CD4-positive, alpha-beta T cell treated with Interleukin-6 at 100 ng/mL for 8 hours (primary cell): Measurements from ENCODE around the gene SLC38A3.
"Not testable (repeated sequence)": the region's sequence is repeated elsewhere in the genome, so short reads cannot be mapped to it uniquely, and the experiment has no call there.

Source experiments
- DNase-seq: peaks from one replicate; pipeline ENCODE4 v3.0.0-alpha.2; 2020; ENCODE audit warnings: mixed read lengths, low spot score

Gene SLC38A3

GRCh38 chr3:50211930-50212329, 6.9 kb downstream of the SLC38A3 start:
- DNase-seq, result no peak

DNA sequence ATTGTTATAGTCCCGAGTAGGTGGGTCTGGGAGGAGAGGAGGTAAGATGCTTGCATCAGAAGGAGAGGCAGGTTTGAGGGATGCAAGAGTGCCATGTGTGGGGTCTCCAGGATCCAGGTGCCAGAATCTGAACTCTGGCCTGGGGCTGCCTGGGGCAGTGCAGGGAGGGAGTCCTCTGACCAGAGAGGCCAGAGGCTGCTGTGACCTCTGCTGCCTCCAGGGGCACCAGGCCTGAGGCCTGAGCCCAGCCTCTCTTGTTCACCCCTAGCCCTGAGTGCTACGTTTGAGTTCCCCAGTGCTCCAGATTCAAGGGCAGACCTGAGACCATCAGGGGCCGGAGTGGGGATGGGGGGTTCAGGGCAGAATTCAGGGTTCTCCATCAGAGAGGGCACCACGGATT, 7.4 kb downstream of the SLC38A3 start:
- no peak for DNase-seq

- no peak for DNase-seq
Measured at GRCh38 chr3:50212971-50213370, 7.9 kb downstream of the SLC38A3 start.

- no peak for DNase-seq
Measured at GRCh38 chr3:50213373-50213772, 8.3 kb downstream of the SLC38A3 start.

DNA sequence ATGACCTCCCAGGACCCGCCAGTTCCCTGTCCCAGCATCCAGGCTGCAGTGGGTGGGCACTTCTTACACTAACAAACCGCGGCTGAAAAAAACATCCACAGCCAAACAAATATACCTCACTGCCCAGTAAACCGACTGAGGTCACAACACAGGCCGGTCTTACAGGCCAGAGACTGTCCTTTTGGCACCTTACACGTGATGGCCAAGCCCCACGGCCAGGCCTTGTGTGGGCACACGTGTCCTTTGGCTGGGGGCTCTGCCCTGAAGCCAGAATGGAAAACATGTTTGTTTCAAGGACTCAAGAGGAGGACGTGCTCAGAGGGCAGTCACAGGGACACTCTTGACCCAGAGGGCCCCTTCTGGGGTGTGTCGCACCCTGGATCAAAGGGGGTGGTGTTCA, 9.8 kb downstream of the SLC38A3 start:
- no peak for DNase-seq

DNA sequence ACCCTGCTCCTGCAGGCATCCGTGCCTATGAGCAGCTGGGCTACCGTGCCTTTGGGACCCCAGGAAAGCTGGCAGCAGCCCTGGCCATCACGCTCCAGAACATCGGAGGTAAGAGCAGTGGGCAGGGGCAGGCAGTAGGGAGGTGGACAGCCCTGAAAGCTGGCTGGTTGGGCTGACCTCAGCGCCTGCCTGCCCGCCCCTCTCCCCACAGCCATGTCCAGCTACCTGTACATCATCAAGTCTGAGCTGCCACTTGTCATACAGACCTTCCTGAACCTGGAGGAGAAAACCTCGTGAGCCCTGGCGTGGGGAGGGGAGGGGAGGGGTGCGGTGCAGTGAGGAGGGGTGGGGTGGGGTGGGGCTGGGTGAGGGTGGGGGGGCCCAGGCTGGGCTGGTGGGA, 10.5 kb downstream of the SLC38A3 start:
- no peak for DNase-seq

GRCh38 chr3:50217681-50218080, 12.6 kb downstream of the SLC38A3 start:
- no peak for DNase-seq

DNA sequence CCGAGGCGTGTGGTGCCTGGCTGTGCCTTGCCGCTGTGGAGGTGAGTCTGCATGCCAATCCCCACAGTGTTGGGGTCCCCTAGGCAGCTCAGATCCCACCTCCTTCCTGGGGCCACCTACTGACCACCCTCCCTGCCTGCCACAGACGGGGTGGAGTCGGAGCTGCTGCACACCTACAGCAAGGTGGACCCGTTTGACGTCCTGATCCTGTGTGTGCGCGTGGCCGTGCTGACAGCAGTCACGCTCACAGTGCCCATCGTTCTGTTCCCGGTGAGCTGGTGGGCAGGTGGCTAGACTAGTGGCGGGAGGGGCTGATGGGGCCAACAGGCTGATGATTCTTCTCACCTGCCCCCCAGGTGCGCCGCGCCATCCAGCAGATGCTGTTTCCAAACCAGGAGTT, 13.4 kb downstream of the SLC38A3 start:
- no peak for DNase-seq

DNA sequence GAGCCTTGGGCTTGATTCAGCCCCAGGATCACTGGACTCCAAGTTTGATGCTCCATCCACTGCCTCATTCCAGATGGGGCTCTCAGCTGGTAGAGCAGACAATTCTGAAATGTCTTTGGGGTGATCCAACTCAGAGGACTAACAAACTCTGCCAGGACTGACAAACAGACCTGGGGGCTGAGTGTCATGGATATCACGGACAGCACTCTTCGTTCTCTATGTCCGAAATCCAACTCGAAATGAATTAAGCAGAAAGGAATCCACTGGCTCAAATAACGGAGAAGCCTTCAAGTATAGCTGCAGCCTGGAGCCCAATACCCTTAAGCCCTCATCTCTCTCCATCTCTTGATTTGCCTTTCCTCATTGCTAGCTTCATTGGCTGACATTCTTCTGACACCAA, 14.2 kb downstream of the SLC38A3 start:
- no peak for DNase-seq

DNA sequence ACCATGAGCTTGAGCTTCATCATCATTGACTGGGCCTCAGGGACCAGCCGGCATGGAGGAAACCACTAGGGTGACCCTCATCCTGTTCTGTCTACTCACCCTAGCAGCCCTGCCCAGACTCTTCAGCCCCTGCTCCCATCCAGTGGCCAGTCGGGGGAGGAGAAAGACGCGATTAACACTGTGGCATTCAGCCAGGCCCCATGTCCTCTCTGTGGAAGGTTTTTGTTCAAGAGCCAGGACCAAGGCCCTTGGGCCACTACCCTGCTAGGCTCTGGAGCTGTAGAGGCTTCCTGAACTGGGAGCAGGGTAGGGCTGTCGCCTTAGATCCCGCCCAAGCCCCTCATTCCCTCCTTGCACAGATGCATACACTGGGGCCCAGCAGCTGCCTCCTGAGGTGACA, 15.0 kb downstream of the SLC38A3 start:
- DNase-seq, result no peak

DNA sequence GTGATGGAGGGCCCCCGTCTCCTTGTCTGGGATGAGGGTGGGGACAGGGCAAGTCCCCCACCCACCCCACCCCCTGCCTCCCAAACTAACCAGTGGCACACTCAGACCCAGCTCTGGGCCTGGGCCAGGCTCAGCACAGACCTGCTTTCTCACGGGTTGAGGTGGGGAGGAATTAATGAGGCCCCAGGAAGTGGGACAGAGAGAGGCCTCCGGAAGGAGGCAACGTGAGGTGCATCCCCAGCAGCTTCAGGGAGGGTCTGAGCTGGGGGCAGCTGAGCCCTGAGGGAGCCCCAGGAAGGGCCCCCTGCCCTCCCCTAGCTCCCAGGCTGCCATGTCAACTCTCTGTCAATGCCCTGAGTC, 16.0 kb downstream of the SLC38A3 start:
- no peak for DNase-seq

DNA sequence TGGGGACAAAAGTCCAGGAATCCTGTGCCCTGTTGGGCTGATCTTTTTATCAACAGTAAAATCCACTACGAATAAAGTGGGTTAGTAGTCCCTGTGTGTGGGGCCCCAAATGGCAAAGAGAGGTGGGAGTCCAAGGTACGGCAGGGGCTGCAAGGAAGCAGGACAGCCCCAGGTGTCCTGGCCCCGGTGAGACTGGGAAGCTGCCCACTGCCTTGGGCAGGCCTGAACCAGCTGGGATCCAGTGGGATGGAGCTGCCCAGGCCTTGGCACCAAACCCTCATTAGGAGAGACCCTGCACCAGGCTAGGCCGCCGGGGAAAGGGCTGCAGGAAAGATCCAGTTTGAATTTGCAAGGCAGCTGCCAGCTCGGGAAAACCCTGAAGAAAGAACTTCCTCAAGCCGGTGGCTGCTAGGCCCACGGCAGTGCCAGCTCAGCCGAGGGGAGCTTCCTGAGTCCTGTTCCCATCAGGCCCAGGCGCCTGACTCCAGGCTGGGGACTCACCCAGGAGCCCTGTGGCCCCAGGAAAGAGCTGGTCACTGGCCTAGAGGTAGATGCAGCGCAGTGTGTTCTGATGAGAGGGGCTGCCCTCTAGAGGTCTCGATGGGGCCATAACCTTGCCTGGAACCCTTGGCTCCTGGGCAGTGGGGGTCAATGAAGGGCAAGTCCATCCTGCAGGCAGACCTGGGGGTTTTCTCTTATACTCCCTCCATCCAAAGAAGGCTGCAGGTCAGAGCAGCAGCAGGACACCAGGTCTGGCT, 16.5 kb downstream of the SLC38A3 start:
- DNase-seq, result no peak

- no peak for DNase-seq
Measured at GRCh38 chr3:50222169-50222528, 17.1 kb downstream of the SLC38A3 start.

DNA sequence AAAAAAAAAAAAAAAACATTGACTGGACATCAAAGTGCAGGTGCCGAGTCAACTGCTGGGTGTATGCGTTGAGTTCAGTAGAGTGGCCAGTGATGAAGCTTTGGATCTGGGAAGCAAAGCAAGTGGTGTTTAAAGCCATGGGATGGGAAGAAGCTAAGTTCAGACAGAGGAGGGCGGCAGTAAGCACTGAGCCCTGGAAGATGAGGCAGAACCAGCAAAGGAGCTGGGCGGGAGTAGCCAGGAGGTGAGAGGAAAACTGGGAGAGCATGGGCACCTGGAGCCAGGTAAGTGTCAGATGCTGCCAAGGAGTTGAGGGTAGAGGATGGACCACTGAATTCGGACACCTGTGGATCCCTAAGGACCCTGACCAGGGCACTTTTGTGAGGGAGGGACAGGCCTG, 19.6 kb downstream of the SLC38A3 start:
- no peak for DNase-seq

- no peak for DNase-seq
Measured at GRCh38 chr3:50226888-50227389, 21.9 kb downstream of the SLC38A3 start.

DNA sequence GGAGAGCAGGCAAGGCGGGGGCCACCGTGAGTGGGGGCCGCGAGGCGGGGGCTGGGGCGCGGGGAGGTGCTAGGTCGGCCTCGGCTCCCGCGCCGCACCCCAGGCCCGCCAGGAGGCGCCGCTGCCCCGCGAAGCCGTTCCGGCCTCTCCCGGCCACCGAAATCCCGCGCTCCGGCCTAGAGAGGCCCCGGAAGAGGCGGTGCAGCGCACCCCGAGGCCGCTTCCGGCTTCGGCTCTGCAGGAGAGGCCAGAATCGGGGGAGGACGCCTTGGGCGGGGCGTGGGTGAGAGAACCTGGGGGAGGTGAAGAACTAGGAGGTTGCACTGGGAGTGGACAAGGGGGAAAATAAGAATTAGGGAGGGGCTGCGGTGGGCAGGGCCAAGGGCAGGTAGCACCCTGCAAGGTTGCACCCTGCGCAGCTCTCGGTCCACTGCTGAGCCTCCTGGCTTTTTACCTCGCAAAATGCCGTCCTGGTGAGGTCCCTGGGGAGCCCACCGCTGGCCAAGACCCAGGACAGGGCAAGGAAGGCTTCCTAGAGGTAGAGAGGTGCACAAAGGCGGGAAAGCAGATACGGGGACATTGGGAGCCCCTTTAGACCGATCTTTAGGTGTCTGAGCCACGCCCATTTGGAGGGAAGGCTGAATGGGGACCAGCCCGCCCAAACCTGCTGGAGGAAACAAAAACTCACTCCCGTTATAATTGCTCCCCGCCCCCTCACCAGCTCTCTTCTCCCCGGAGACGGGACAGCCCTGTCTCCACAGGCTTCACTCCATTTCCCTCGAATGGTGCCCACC, 22.5 kb downstream of the SLC38A3 start:
- peak; percentile 92 for DNase-seq

GRCh38 chr3:50228184-50228763, 23.2 kb downstream of the SLC38A3 start:
- not testable (repeated sequence) for DNase-seq

DNA sequence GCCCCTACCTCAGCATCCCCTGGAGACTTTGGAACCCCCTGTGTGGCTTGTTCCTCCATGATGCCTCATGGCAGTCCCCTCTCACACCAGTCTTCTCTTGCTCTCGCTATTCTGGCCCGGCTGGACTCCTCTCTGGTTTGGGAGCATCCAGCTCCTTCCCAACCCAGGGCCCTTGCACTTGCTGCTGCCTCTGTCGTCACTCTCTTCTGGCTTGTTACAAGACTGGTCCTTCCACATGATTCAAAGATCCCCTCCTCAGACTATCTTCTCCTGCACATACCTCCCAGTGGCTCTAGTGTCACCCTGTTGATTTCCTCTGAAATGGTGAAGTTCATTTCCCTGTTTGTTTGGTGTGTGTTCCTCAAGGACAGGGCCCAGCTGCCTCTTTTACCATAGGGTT, 24.4 kb downstream of the SLC38A3 start:
- DNase-seq, result no peak

GRCh38 chr3:50230104-50230793, 25.2 kb downstream of the SLC38A3 start:
- no peak for DNase-seq

- DNase-seq, result no peak
Measured at GRCh38 chr3:50230794-50231125, 25.7 kb downstream of the SLC38A3 start.

GRCh38 chr3:50231581-50231980, 26.5 kb downstream of the SLC38A3 start:
- DNase-seq, result no peak

- DNase-seq, result no peak
Measured at GRCh38 chr3:50232303-50232702, 27.2 kb downstream of the SLC38A3 start.

DNA sequence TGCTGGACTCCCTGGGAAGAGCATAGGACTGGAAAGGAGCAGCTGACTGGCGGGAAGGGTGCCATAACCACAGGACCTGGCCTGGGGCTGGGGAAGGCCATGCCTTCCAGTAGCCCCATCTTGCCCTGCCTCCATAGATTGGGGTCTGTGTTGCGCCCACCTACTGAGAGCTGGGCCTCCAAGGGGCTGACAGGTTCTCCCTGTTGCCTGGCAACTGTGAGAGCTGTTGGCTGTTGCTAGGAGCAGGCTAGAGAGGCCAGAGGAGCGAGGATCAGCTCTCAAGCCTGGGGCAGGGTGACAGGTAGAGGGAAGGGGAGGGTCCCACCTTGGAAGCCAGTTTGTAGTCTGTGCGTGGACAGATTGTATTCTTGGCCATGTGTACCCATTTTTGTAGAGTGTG, 28.1 kb downstream of the SLC38A3 start:
- no peak for DNase-seq
